ENCODE results near the gene TEAD1. TPM values are rescaled to one million over a fixed set of nuclear protein-coding genes. Genes with fewer than 3 reads are reported as not detected.

The TEAD1 gene
- total and polyA plus RNA-seq, 4 donors = 9.1 to 38.4 (median 10.7) TPM

GRCh38 chr11:12822392-12823022, 148.3 kb downstream of the TEAD1 start:
- TF ChIP-seq REST (IDR thresholded peaks at IDR 0.05) (no peak), EGR1 (IDR thresholded peaks at IDR 0.05; ENCODE audit: low read depth in 2 of 2) (no peak), YY1 (IDR thresholded peaks at IDR 0.05) (no peak), TAF1 (conservative IDR thresholded peaks at IDR 0.05) (no peak), JUND (IDR thresholded peaks at IDR 0.05) (no peak), CTCF (IDR thresholded peaks at IDR 0.05; ENCODE audit: low read depth, low read length, missing input control) (no peak), GABPA (IDR thresholded peaks at IDR 0.05 in 1 of 2, conservative IDR thresholded peaks at IDR 0.05 in 1 of 2) (no peak), RAD21 (IDR thresholded peaks at IDR 0.05) (no peak), FOXA1 (IDR thresholded peaks at IDR 0.05) (no peak), HNF4A (conservative IDR thresholded peaks at IDR 0.05) (no peak), FOXA2 (IDR thresholded peaks at IDR 0.05) (no peak), HNF4G (IDR thresholded peaks at IDR 0.05) (no peak), RXRA (IDR thresholded peaks at IDR 0.05) (no peak), ATF3 (IDR thresholded peaks at IDR 0.05) (no peak), ZBTB33 (IDR thresholded peaks at IDR 0.05) (no peak), SP1 (IDR thresholded peaks at IDR 0.05) (no peak), NR2F2 (IDR thresholded peaks at IDR 0.05) (no peak), MAX (IDR thresholded peaks at IDR 0.05) (no peak)
- no peak overlapping the region for H3K4me3 ChIP-seq (ENCODE audit: low read depth in 1 of 3, low read length in 3 of 3)
- no peaks in the 10 kb centered on the region for H3K27me3 ChIP-seq (ENCODE audit: control insufficient read depth in 4 of 4, insufficient read depth in 4 of 4, low read length in 3 of 4)
- H3K27ac ChIP-seq (ENCODE audit: low read depth in 1 of 2, low read length in 2 of 2) = no peak overlapping the region
- WGBS = 93% methylated on average over 4 of the region's 4 CpGs
- no peak for DNase-seq (ENCODE audit: low spot score)
- H3K9ac ChIP-seq (ENCODE audit: low read depth in 1 of 2, low read length in 2 of 2) = no peak overlapping the region
- peaks cover 0 to 19% (median 17%) of the 10 kb centered on the region in 4 donors for H3K4me1 ChIP-seq (ENCODE audit: control insufficient read depth in 4 of 4, insufficient read depth in 4 of 4, low read length in 3 of 4)
- no peaks in the 10 kb centered on the region for H3K9me3 ChIP-seq (ENCODE audit: control insufficient read depth in 4 of 4, low read length in 3 of 4)
- H3K36me3 ChIP-seq (ENCODE audit: control insufficient read depth in 4 of 4, insufficient read depth in 3 of 4, low read depth in 1 of 4, low read length in 3 of 4) = no peaks in the 10 kb centered on the region

Data from liver (tissue), 9 donors.